IPS-NIHi11 (cell line): ENCODE measurements around the gene MIS18A.

Source experiments
- DNase-seq: peaks from one replicate; pipeline ENCODE4 v3.0.0; 2012; ENCODE audit warnings: mixed read lengths, low spot score

The MIS18A gene

GRCh38 chr21:32252136-32252535 is 26.7 kb downstream of the MIS18A start:
- no peak for DNase-seq

- DNase-seq: no peak
Measured at GRCh38 chr21:32249511-32250280, 29.2 kb downstream of the MIS18A start.

DNA sequence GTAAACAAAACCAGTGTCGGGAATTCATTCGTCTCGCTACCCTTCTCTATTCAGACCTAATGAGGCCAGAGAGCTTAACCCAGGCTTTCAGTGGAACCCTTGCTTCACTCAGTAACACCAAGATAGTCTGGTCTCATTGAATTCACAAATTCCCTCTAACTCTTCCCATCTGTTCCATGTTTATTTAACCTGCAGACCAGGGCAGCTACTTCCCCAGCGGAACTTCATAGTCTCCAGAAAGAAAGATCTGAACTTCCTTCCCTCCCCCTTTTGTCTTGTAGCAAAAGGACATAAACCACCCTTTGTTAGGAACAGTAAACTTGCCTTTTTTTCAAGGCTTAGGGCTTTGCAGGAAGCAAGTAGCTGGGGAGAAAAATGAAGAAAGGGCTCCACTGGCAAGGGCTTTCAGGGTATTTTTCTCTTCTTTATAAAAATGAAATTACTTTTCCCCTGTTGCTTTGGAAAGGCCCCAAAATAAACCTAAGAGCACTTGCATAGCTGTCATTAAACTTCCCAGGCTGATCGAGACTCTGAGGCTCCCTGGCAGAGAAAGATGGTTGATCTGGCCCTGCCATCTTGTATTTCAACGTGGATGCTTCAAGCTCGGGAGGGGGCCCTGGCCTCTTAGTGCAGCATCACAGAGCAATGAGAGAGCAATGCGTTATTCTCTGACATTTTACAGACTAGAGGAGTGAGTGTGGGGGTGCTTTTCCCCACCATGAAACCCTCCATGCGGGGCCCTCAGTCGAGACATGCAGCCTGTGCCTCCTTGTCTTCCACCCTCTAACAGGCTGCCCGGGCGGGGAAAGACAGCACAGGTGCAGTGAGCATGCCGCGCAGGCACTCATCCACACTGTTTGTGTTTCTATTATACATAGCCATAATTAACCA is 30.0 kb downstream of the MIS18A start:
- no peak for DNase-seq

DNA sequence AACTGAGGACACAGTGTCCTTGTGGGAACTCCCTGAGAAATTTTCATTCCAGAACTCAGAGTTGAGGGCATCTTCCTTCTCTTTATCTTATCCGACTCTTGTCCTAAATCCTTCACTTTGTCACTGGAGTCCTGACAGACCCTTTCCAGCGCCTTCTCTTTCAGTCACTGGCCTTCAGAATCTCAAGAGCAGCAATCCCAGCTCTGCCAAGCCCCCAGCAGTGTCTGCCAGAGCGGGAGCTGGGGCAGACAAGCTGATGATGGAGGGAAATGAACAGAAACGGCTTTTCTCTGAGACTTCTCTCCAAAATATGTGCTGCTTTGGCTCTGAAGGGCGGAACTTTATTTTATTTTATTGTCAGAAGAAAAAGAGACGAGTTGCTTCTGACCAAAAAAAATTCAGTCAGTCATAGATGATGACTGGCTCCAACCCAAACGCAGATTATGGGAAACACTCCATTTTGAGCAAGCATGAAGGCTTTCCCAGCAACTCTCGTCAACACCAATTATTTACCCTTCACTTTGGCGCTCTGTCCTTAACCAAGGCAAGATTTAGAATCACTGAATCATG is 32.2 kb downstream of the MIS18A start:
- no peak for DNase-seq

DNA sequence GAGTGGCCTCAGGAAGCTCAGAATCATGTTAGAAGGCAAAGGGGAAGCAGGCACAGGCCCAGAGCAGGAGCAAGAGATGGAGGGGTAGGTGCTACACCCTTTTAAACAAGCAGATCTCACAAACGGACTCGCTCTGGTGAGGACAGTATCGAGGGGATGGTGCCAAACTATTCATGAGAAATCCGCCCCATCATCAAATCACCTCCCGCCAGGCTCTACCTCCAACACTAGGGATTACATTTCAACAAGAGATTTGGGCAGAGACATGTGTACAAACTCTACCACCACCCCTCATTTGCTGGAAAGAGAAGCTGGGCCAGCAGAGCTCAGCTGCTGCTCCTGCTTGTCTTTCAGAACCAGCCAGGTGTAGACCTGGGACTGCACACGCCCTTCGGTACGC is 32.9 kb downstream of the MIS18A start:
- DNase-seq: no peak

- DNase-seq: no peak
Measured at GRCh38 chr21:32240851-32241687, 37.8 kb downstream of the MIS18A start.

DNA sequence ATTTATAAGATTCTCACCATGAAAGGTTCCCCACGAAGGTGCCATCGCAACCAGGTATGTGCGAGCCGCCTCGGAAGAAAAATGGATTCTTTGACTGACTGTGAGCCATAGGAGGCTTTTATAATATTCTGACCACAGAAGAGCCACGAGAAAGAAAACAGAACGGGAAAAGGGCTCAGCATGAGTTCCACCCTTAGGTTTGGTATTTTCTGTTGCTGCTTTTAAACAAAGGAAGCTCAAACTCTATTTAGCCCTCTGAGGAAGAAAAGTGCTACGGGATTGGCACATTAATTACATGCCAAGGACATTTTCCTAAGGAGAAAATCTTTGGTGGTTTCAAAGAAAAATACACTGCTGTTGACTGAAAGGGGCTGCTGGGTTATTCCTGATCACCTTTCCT is 39.3 kb downstream of the MIS18A start:
- no peak for DNase-seq

GRCh38 chr21:32238063-32238462 is 40.8 kb downstream of the MIS18A start:
- DNase-seq: no peak

GRCh38 chr21:32237021-32237420 is 41.8 kb downstream of the MIS18A start:
- DNase-seq: no peak

- no peak for DNase-seq
Measured at GRCh38 chr21:32233722-32234301, 45.0 kb downstream of the MIS18A start.

GRCh38 chr21:32233055-32233546 is 45.7 kb downstream of the MIS18A start:
- DNase-seq: no peak

- DNase-seq: no peak
Measured at GRCh38 chr21:32226444-32226843, 52.4 kb downstream of the MIS18A start.
